ENCODE results near the gene NFIA.

Gene NFIA

DNA sequence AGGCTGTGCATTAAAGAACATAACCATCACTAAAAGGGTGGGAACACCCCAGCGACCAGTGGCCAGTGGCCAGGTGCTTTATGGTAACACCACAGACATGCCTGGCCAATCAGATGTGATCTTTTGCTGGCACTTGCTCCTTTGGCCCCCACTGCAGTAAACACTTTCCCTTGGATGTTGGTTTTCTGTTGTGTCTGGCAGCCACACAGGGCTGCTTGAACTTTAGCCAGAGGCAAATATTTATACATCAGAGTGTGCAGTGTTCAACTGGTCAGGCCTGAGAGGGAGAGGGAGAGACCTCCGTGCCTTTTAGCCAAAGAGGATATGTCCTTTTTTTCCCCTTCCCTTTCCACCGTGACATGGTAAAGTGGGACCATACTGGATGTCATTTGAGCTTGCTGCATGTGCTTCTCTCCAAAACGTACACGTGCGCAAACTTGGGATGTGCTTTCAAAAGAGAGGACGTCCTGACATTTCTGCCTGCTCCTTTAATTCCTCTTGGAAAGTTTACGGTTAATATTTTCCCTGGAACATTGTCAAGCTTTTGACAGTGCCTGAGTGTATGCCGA is 101.2 kb downstream of the NFIA start:
- DNase-seq (ENCODE audit: low read depth), result no peak

DNA sequence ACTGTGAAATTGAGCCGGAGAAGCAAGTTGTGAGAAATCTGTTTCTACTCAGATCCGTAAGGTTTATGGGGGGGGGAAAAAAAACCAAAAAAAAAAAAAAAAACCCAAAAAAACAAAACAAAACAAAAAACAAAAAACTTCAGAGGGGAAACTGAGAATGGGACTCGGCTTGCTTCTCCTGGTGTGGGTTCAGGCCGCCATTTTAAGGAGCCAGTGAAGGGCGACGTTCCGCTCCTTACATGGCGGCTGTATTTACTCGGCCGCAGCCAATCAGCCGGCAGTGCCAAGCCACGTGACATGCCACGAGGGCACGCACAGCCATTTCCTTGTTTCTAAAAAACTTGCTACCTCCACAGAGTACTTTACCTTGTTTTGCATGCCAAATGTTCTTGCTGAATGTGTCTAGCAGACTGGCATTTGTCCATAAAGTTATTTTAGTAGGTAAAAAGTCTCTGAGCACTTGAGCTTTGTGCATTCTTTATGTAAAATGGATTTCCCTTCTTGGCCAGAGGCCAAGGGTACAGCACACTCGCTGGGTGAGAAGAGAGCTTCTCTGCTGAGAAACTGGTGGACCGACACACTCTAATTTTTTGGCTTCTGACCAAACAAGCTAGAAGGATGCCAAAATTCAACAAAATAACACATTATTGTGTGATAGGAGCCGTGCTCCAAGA is 101.8 kb downstream of the NFIA start:
- DNase-seq (ENCODE audit: low read depth), result no peak

DNA sequence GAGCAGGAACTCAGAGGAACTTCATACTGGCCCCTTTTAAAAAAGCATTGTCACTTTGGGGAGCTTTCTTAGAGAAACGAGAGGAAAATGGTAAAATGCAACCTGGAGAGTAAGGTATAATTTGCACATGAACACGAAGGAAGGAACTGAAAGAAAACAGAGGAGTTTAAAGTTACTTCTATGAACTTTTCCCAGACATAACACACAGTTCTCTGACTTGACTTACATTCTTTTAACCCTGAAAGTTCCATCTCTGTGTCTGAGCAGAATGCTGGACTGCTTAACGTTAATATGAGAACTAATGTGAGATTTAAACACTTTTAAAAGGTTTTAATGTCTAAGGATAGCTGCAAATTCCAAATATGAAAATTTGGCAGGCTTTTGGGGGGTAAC is 102.3 kb downstream of the NFIA start:
- no peak for DNase-seq (ENCODE audit: low read depth)

DNA sequence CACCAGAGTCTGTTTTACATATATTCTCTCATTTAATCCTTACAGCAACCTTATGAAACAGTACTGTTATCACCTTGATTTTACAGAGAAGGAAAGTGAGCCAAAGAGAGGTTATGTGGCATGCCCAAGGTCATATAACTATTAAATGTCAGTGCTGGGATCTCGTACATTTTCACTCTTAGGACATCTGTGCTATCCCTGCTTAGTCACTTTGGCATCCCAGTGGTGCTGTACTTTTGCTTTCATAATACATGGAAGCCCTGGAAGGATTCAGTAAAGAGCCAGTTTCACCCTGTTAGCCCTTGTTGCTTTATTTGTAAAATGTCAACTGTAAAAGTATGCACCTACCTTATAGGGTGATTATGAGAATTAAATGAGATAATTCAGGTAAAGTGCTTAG is 104.4 kb downstream of the NFIA start:
- no peak for DNase-seq (ENCODE audit: low read depth)

DNA sequence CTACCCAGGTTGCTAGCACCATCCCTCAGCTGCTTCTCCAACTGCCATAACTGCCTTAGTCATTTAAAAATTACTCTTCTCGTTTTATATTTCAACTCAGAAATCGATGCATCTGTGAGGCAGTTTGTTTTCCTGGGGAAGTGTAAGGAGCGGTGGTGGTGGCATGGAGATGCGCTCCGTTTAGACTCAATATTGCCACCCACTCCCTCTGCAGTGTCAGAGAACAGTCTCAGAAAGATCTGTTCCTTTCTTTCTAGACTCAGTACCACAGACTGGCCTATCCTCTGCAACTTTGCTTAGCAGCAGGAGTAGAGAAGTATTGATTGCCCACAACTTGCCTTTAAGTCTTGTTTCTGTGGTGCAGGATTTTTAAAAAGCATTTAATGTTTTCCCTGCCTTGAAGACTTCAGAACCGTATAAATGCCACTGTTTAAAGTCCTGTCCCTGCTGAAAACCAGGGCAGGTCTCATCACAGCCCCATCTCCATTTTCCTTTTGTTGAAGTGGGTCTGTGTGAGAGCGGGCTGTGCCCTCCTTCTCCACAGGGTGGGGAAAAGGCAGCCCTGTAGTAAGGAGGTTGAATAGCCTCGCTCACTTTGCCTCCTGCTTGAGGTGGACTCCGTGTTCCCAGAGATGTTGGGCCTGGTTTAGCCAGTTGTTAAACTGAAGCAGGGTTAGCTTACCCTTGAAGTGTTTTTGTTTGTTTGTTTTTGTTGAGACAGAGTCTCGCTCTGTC is 105.2 kb downstream of the NFIA start:
- no peak for DNase-seq (ENCODE audit: low read depth)

DNA sequence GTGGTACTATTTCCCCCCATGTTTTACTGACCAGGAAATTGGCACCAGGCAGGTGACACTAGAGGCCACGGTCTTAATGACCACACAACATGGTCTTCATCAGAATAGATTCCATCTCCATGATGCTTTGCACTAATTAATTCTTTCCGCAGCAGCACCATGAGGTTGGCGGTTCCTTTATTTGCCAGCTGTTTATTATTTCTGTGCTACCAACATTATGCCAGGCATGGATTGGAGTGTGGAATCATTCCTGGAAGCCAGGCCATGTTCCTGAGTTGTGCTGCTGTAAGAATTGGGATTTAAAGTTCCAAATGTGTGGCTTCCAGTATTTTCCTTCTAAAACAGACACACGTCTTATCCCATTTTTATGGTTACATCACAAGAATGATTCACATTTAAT is 107.8 kb downstream of the NFIA start:
- DNase-seq (ENCODE audit: low read depth), result no peak

DNA sequence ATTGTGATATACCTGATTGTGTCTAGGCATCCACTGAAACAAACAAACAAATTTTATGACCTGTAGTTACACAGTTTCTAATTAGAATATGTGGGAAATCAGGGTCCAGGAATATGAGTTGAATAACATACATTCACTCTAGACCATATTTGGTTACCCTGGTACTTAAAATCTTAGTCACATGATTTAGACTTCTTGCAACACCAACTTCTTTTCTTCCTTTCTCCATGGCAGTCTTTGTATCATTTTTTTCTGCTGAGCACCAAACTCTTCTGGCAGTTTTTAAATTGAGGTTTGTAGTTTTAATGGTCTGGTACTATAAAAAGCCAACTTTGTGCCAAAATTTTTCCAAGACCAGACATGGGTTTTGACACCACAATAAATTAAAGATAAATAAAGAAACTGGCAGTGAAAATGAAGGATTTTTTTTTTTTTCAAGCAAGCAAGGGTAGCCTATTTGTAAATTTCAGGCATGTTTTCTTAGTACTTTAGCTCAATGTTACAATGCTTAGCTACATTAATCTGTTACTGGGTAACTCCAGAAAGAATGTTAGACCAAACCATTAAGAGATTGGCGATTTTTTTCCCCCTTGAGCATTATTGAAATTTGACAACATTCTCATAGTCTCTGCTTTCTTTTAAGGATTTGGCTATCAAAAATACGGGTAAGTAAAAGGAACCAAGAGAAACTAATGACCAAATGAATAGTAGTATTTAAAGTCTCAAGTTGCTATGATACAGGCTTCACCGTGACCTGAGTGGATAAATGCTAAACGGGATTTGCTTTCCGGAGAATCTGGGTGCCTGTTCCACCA is 108.5 kb downstream of the NFIA start:
- no peak for DNase-seq (ENCODE audit: low read depth)

DNA sequence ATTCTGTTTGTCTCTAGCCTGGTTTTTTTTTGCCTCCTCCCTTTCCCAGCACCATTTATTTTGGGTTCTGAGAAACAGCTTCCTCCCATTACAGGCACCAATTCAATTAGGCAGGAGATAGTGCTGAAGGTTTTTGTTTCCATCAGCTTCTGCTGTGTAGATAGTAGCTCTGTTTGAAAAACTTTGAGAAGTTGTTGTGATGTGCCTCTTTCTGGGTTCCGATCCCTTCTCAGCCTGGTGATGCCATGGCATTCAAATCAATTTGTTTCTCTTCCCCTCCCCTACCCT is 109.0 kb downstream of the NFIA start:
- no peak for DNase-seq (ENCODE audit: low read depth)

DNA sequence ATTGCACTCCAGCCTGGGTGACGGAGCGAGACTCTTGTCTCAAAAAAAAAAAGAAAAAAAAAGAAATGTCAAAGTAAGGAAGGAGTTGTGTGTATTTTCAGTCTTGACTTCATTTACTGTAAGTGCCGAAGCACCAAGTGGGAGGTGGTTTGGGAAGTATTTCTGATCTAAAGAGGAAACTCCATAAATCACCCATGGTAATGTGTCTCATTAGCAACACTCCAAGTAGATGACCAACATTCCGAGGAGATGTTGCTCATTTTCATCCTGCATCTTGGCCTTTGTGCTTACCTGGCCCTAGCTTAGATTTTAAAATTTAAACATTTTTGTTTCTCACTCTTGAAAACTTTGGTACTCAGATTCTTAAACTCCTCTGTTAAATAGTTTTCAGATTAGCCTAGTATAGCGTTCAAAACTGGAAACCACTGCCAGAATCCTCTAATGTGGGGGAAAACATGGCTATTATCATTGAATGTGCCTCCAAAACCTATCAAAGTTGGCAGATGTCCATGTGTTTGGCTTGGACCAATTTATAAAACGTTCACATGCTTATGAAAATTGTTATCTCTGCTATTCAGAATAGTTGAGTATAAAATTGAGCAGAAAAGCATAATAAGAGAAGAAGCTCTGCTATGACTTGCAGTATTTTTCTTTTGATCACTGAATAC is 110.4 kb downstream of the NFIA start:
- DNase-seq (ENCODE audit: low read depth), result no peak

DNA sequence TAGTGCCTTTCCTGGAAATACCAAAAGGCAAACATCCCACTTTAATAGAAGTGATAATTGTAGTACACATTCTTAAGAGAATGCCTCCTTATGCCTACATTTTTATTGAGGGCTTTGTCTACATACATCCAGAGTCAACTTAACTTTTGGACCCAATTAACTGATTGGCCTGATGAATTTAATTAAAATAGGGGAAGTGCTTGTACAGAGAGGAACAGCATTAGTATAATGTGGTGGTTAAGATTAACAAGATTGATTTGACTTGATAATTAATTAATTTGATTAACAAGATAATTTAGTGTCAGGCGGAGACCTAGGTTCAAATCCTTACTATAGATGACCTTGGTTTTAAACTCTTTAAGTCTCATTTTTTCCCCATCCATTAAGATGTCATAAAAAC is 111.4 kb downstream of the NFIA start:
- DNase-seq (ENCODE audit: low read depth), result no peak

DNA sequence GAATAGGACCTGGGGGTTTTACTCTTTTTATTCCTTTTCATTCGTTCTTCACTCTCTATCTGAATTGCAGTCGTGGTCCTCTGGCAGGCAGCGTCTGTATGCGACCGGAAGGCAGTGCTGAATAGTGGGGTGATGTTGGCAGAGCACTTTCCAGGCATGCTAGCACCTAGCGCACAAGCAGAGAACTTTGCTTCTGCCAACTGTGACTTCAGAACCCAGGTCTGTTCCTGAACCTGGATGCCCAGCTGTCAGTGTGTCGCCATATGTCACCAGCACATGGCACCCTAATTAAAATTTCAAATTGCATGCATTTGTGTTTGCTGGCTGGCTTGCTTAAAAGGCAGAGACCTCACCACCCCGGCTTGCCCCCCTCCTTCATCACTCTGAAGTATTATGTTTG is 116.2 kb downstream of the NFIA start:
- DNase-seq (ENCODE audit: low read depth), result no peak

DNA sequence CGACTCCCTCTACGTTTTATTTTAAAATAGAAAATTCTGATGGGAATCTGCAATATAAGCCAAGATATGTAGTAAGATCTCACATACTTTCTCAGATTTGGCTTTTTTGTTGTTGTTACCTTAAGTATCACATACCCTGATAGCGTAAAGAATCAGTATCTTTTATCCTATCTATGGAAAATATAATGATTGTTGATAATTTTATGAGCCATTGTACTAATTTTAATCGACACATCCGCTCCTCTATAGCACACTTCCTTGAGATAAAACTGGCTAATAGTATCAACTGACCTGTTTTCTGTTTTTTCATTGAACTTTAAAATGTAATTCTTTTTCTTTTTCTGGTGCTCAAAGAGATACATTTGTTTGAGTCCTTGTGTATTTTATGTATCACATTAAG is 118.7 kb downstream of the NFIA start:
- no peak for DNase-seq (ENCODE audit: low read depth)

DNA sequence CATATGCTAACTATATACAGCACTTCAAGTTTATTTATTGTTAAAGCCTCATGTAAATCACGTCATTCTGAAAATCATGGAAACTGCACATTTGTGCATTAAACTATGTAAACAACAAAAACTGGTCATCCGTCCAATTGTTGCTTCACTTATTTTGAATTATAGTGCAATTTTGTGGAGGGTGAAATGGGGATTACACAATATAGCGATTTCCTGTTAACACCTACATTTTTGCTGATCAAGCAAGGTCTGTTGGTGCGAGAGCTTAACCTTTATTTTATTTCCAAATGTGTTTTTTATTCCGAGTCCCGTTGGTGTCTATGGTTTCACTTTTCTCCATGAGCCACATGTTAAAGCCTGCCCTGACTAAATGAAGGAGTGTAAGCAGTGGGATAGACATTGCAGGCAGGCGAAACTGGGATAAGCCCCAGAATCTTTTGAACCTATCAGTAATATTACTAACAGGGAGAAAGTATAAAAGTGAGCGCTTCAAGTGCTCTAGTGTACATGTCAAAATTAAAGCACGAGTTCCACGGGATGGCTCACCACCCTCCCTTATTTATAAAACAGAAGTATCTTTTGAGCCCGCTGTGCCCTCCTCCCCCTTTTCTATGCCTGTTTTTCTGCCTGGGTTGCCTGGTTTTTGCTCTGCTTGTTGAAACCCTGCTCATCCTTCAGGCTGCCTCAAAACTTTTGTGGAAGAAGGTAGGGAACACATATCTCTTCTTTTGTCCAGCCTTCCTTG is 120.7 kb downstream of the NFIA start:
- no peak for DNase-seq (ENCODE audit: low read depth)

DNA sequence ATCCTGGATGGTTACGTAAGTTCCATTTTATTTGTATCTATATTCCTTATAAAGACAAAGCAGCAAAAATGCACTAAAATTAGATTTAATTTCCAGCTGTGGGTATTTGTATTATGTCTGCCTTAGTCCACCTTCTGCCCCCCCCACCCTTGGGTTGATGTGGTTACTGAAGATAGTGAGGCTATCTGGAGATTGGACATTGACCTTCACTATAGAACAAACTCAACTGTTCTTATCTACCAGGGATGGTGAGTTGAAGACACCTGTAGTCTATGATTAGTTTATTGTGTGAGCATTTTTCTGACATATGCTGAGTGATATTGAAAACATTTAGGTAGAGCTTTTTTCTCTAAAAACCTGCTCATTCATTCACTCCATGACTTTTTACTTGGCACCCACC is 122.2 kb downstream of the NFIA start:
- no peak for DNase-seq (ENCODE audit: low read depth)

DNA sequence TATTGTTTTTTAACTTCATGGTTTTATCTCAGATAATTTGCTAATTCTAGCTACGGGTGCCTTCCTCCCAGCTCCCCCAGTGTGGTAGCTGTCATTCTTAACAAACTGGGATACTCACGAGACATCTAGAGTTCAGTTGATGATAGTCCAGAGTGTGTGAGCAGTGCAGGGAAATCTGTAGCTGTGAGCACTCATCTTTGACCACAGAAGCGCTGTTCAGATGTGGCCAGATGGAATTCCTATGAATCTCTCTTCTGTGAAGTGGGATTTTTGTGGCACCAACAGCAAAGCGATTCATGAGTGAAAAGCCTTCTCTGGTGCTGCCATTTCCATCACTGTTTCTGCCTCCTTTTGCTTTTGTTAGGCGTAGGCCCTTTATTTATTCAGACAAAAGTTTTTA is 125.1 kb downstream of the NFIA start:
- no peak for DNase-seq (ENCODE audit: low read depth)

DNA sequence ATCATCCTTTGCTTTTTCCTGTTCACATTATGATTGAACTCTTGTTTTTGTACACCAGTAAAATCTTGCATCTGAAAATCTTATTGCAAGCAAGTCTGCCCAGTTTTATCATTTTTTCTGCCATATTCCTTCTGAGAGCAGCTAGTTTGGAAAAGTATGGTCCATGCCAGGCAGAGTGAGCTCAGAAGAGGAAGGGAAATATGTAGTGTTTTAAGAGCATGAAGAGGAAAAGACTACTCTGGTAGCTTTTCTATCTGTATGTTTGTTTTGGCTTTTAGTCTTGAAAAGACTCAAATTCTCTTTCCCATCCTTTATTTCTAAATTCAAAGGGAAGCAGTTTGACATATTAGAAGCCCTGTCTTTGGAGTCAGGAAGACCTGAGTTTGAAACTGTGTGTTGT is 125.8 kb downstream of the NFIA start:
- no peak for DNase-seq (ENCODE audit: low read depth)

DNA sequence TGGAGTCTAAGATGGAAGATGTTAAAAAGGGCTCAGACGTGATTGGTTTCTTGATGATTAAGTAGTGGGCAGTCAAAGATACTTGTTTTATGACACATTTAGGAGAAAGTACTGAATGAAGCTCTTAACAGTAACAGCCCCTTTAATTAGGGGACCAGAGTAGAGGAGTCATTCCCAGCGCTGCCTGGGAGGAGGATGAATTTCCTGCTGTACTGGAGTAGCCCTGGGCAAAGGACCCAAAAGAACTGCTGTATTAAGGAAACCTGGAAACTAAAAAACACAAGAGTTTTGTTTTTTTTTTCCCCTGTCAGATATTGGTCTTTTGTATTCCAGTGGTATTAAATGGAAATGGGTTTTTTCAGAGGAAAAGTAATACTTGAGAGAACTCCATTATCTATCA is 126.5 kb downstream of the NFIA start:
- no peak for DNase-seq (ENCODE audit: low read depth)

DNA sequence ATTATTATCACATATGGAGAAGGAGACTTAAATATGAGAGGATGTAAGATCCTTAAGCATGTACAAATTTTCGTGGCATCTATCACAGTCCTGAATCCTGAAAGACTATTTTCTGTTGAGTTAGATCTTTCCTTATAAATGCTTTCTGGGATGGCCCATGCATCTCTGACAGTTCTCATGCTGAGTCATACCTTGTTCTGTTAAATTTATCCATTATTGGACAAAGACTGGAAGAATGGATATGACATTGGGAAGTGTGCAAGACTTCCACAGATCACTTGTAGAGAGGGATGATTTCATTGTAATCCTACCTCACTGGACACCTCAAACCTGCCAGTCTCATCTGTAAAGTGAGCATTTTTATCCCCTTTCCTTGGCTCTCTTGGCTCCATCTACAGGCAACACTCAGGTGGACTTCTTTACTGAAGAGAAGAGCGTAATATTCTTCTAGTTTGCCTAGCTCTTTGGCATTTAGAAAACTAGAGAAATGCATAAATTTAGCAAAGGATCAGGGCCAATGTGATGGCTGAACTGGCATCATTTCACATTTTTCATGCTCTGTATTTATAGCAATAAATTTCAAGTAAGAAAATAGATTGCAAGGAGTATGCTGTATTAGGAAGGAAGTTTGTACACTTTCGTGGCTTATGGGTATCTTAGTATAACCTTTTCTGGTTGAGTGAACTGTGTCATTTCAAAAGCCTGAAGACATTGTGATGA is 128.2 kb downstream of the NFIA start:
- no peak for DNase-seq (ENCODE audit: low read depth)

DNA sequence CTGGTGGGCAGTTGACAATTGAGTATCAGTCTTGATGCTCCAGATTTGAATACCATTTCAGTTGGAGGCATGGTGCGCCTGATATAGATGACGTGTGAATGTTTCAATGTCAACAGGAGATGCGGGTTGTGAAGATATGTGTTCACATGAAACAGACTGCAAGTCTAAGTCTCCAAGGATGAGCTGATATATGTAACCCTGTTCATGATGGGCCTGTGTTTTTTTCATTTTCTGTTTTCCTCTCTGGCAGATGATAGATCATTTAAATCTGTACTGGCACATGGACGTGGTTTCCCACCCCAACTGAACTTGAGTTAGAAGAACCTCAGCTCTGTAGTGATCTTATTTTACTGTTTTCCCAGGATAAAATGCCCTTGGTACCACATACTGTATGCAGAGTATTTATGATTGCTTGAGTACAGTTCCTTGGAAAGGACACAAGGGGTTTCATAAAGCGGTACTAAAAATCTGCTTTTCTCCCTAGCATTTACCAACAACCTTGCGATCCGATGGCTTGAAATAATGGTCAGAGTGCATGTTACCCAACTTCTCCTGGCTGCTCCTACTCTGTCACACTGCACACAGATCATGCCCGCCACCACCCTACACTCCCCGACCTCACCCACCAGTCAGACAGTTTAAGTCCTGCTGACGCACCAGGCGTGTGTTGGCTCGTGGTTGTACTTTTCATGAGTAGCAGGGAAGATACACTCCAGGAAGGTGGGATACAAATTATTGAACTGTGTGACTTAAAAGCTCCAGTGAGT is 131.1 kb downstream of the NFIA start:
- DNase-seq (ENCODE audit: low read depth), result no peak

DNA sequence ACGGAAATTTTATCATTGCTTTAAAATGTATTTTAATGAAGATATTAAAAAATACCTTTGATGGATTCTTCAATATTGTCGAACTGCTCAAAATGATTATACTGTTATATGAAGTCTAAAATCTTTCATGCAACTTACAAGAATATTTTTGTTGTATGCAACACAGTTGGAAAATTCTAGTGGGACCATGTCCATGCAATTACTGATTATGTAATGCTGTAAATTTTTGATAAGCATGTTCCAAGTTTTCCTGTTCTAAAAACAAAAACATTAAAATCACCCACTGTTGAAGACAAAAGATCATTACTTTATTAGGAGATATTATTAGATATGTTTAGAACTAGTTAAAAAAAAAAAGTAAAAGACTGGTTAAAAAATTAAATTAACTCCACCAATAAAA is 132.8 kb downstream of the NFIA start:
- DNase-seq (ENCODE audit: low read depth), result no peak
